ENCODE data around the gene COX7A2L. TPM values are rescaled to one million over a fixed set of nuclear protein-coding genes. Genes with fewer than 3 reads are reported as not detected.

COX7A2L gene
- polyA plus RNA-seq, 1 donor (not counting 4 experiments of a cell fraction or from before 2014, with no cell fraction given), result 172 TPM

GRCh38 chr2:42310007-42310515, 51.0 kb downstream of the COX7A2L start:
- no peak overlapping the region for H3K9ac ChIP-seq (ENCODE audit: control insufficient read depth, extremely low read depth, insufficient read depth, low read length)
- no peaks in the 10 kb centered on the region for H3K79me2 ChIP-seq (ENCODE audit: control insufficient read depth, insufficient read depth, low read length)
- DNase-seq (ENCODE audit: low read depth, low spot score) (no peak), FAIRE-seq (no peak)
- H3K4me2 ChIP-seq (ENCODE audit: control insufficient read depth, extremely low read depth, insufficient read depth, low read depth, low read length), result no peak overlapping the region
- H3K27ac ChIP-seq (ENCODE audit: control insufficient read depth, insufficient read depth, low read length), result no peak overlapping the region
- no peak for TF ChIP-seq CTCF (optimal IDR thresholded peaks at IDR 0.05 in 1 of 3, IDR thresholded peaks at IDR 0.05 in 1 of 3, conservative IDR thresholded peaks at IDR 0.05 in 1 of 3; ENCODE audit: extremely low read depth in 1 of 3, insufficient read depth in 2 of 3, low read length in 3 of 3)
- TF ChIP-seq EZH2 (IDR thresholded peaks at IDR 0.05; ENCODE audit: low read length), result no peak
- H3K9me1 ChIP-seq (ENCODE audit: control insufficient read depth, extremely low read depth, insufficient read depth, low read length), result no peaks in the 10 kb centered on the region
- dilution Hi-C loops (cut with MboI; ENCODE audit: extremely low pct_ligation_motif_present, low sequenced_read_pairs), result no loop called here
- no peaks in the 10 kb centered on the region for H3K27me3 ChIP-seq (ENCODE audit: control insufficient read depth, extremely low read depth, insufficient read depth, low read length)
- H3K36me3 ChIP-seq (ENCODE audit: control insufficient read depth in 2 of 2, extremely low read depth in 1 of 2, insufficient read depth in 2 of 2, low read length in 2 of 2), result no peaks in the 10 kb centered on the region
- no peak overlapping the region for H3K4me3 ChIP-seq (ENCODE audit: control insufficient read depth in 2 of 3, extremely low read depth in 1 of 3, insufficient read depth in 2 of 3, low read depth in 1 of 3, low read length in 3 of 3)
- no peak overlapping the region for H2AFZ ChIP-seq (ENCODE audit: control insufficient read depth, low read length)
- H3K9me3 ChIP-seq (ENCODE audit: control insufficient read depth, low read depth, low read length), result no peaks in the 10 kb centered on the region
- H4K20me1 ChIP-seq (ENCODE audit: control insufficient read depth, extremely low read depth, insufficient read depth, low read length), result no peaks in the 10 kb centered on the region
- H3K4me1 ChIP-seq (ENCODE audit: control insufficient read depth, extremely low read depth, insufficient read depth, low read length), result peaks cover 9% of the 10 kb centered on the region

GRCh38 chr2:42309366-42309765, 51.7 kb downstream of the COX7A2L start:
- no peak overlapping the region for H3K27ac ChIP-seq (ENCODE audit: control insufficient read depth, insufficient read depth, low read length)
- dilution Hi-C loops (cut with MboI; ENCODE audit: extremely low pct_ligation_motif_present, low sequenced_read_pairs), result no loop called here
- no peak overlapping the region for H2AFZ ChIP-seq (ENCODE audit: control insufficient read depth, low read length)
- no peak overlapping the region for H3K4me2 ChIP-seq (ENCODE audit: control insufficient read depth, extremely low read depth, insufficient read depth, low read depth, low read length)
- FAIRE-seq (no peak), DNase-seq (ENCODE audit: low read depth, low spot score) (no peak)
- no peak for TF ChIP-seq CTCF (optimal IDR thresholded peaks at IDR 0.05 in 1 of 3, IDR thresholded peaks at IDR 0.05 in 1 of 3, conservative IDR thresholded peaks at IDR 0.05 in 1 of 3; ENCODE audit: extremely low read depth in 1 of 3, insufficient read depth in 2 of 3, low read length in 3 of 3)
- TF ChIP-seq EZH2 (IDR thresholded peaks at IDR 0.05; ENCODE audit: low read length), result no peak
- no peaks in the 10 kb centered on the region for H3K36me3 ChIP-seq (ENCODE audit: control insufficient read depth in 2 of 2, extremely low read depth in 1 of 2, insufficient read depth in 2 of 2, low read length in 2 of 2)
- H3K9ac ChIP-seq (ENCODE audit: control insufficient read depth, extremely low read depth, insufficient read depth, low read length), result no peak overlapping the region
- no peaks in the 10 kb centered on the region for H3K79me2 ChIP-seq (ENCODE audit: control insufficient read depth, insufficient read depth, low read length)
- no peaks in the 10 kb centered on the region for H4K20me1 ChIP-seq (ENCODE audit: control insufficient read depth, extremely low read depth, insufficient read depth, low read length)
- no peaks in the 10 kb centered on the region for H3K27me3 ChIP-seq (ENCODE audit: control insufficient read depth, extremely low read depth, insufficient read depth, low read length)
- H3K4me1 ChIP-seq (ENCODE audit: control insufficient read depth, extremely low read depth, insufficient read depth, low read length), result peaks cover 2% of the 10 kb centered on the region
- H3K9me3 ChIP-seq (ENCODE audit: control insufficient read depth, low read depth, low read length), result no peaks in the 10 kb centered on the region
- H3K4me3 ChIP-seq (ENCODE audit: control insufficient read depth in 2 of 3, extremely low read depth in 1 of 3, insufficient read depth in 2 of 3, low read depth in 1 of 3, low read length in 3 of 3), result no peak overlapping the region
- H3K9me1 ChIP-seq (ENCODE audit: control insufficient read depth, extremely low read depth, insufficient read depth, low read length), result no peaks in the 10 kb centered on the region

Measured in keratinocyte (primary cell).